Hepatocyte (in vitro differentiated cells): Measurements from ENCODE around the gene GAREM2. TPM values are rescaled to one million over a fixed set of nuclear protein-coding genes. Genes with fewer than 3 reads are reported as not detected.

Experiments used
- DNase-seq: peaks from one replicate; pipeline ENCODE4 v3.0.0-alpha.2; 2016; ENCODE audit warnings: low spot score
- H2AFZ ChIP-seq: fragments of 200-600 bp; sonication (generic); 2 replicates; pipeline ENCODE4 v1.6.0; 2016; ENCODE audit warnings: antibody characterized with exemption, mild to moderate bottlenecking
- H3K27ac ChIP-seq: fragments of 200-600 bp; sonication (generic); 2 replicates; pipeline ENCODE4 v1.5.1; 2016; ENCODE audit warnings: mild to moderate bottlenecking
- H3K27me3 ChIP-seq: fragments of 200-600 bp; sonication (generic); 2 replicates; pipeline ENCODE4 v1.6.1; 2016
- H3K36me3 ChIP-seq: fragments of 200-600 bp; sonication (generic); replicated peaks from 2 replicates; pipeline ENCODE4 v1.5.1; 2016; ENCODE audit warnings: low read depth; ENCODE audit not compliant: insufficient read depth
- H3K4me1 ChIP-seq: fragments of 200-600 bp; sonication (generic); 2 replicates; pipeline ENCODE4 v1.5.1; 2016; ENCODE audit warnings: mild to moderate bottlenecking, moderate library complexity; ENCODE audit not compliant: insufficient read depth
- H3K4me2 ChIP-seq: fragments of 200-600 bp; sonication (generic); 2 replicates; pipeline ENCODE4 v1.6.0; 2016
- H3K4me3 ChIP-seq: fragments of 200-600 bp; sonication (generic); 2 replicates; pipeline ENCODE4 v1.5.1; 2016; ENCODE audit warnings: mild to moderate bottlenecking
- H3K79me2 ChIP-seq: fragments of 200-600 bp; sonication (generic); 2 replicates; pipeline ENCODE4 v1.6.0; 2017; ENCODE audit warnings: mild to moderate bottlenecking
- H3K9me2 ChIP-seq: fragments of 200-600 bp; sonication (generic); replicated peaks from 2 replicates; pipeline ENCODE4 v1.6.0; 2017; ENCODE audit warnings: mild to moderate bottlenecking; ENCODE audit not compliant: insufficient read depth
- H3K9me3 ChIP-seq: fragments of 200-600 bp; sonication (generic); 2 replicates; pipeline ENCODE4 v1.5.1; 2016; ENCODE audit warnings: low read depth, mild to moderate bottlenecking
- H4K20me1 ChIP-seq: fragments of 200-600 bp; sonication (generic); 2 replicates; pipeline ENCODE4 v1.6.0; 2016; ENCODE audit warnings: mild to moderate bottlenecking; ENCODE audit not compliant: insufficient read depth, poor library complexity, severe bottlenecking
- CTCF ChIP-seq: fragments of 200-600 bp; sonication (generic); IDR thresholded peaks from 2 replicates; pipeline ENCODE4 v1.5.1; 2016; ENCODE audit warnings: antibody characterized with exemption, mild to moderate bottlenecking; ENCODE audit not compliant: poor library complexity
- EZH2 ChIP-seq: fragments of 200-600 bp; sonication (generic); IDR thresholded peaks from 2 replicates; pipeline ENCODE4 v1.6.1; 2016; ENCODE audit warnings: antibody characterized with exemption, mild to moderate bottlenecking, borderline replicate concordance
- EZH2phosphoT487 ChIP-seq: fragments of 200-600 bp; sonication (generic); IDR thresholded peaks from one replicate; pipeline ENCODE4 v1.6.1; 2018; ENCODE audit warnings: antibody characterized with exemption, mild to moderate bottlenecking, low read depth, moderate library complexity; ENCODE audit not compliant: unreplicated experiment, severe bottlenecking
- WGBS: methylation state at CpG from one replicate; pipeline ENCODE4 v1.1.6; 2016; ENCODE audit warnings: low lambda C conversion rate; ENCODE audit errors: missing lambda C conversion rate; 5-methylcytosine and 5-hydroxymethylcytosine counted together
- polyA plus RNA-seq: library from polyadenylated mRNA; unstranded; fragments of >200 nt; fragmentation: Nextera tagmentation; extraction: Ambion mirVana; gene quantifications from 2 replicates; pipeline ENCODE4 v1.2.1, GENCODE V29; 2016
- total RNA-seq: library from RNA; depleted of rRNA; stranded (reverse); fragments of >200 nt; gene quantifications from 2 replicates; pipeline ENCODE4 v1.2.3, GENCODE V29; 2014

GAREM2 gene
- total and polyA plus RNA-seq, 2 experiments from 2014 or later = 4.7 to 5.1 TPM

GRCh38 chr2:26184555-26185303, 11.8 kb downstream of the GAREM2 start:
- H3K4me3 ChIP-seq = peak overlapping the region; percentile 26
- peak; percentile 93 for DNase-seq
- no peaks in the 10 kb centered on the region for H4K20me1 ChIP-seq
- no peaks in the 10 kb centered on the region for H3K9me2 ChIP-seq
- no peak overlapping the region for H3K27ac ChIP-seq
- no peaks in the 10 kb centered on the region for H3K79me2 ChIP-seq
- H3K27me3 ChIP-seq = no peaks in the 10 kb centered on the region
- TF ChIP-seq CTCF (peak; percentile 61), EZH2phosphoT487 (no peak), EZH2 (no peak)
- H2AFZ ChIP-seq = peak overlapping the region; percentile 74
- 5% methylated on average over 100 of the region's 114 CpGs for WGBS
- H3K9me3 ChIP-seq = no peaks in the 10 kb centered on the region
- H3K4me2 ChIP-seq = peak overlapping the region; percentile 93
- no peaks in the 10 kb centered on the region for H3K36me3 ChIP-seq
- H3K4me1 ChIP-seq = peaks cover 6% of the 10 kb centered on the region

DNA sequence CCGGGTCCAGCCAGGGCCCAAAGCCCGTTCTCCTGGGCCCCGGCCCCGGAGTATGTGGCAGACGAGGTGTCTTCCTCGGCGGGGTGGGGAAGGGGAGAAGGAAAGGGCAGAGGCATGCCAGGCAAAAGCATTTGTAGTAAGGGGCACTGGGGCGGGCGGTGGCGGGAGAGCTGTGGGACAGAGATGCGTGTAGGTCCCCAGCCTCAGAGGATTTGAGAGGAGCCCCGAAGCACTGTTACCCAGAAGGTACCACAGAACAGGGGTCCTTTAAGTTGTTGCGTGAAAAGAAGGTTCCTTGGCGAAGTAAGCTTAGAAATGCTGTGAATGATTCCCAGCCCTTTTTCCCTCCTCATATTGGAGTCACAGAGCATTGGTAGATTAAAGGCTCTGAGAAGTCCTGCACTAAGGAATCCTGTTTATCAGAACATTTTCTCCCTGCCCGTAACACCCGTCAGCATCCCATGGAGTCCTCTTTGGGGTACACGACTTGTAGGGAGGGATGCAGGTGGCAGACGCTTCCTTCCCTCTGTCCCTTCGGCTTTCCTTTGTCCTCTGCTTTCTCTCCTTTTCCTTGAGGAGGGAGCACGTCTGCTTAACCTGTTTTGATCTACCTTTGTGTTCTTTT, 12.5 kb downstream of the GAREM2 start:
- Histone ChIP-seq H3K27me3 (no peaks in the 10 kb centered on the region), H3K9me2 (no peaks in the 10 kb centered on the region), H3K4me1 (peaks cover 6% of the 10 kb centered on the region), H4K20me1 (no peaks in the 10 kb centered on the region), H3K9me3 (no peaks in the 10 kb centered on the region), H3K36me3 (no peaks in the 10 kb centered on the region), H3K27ac (no peak overlapping the region), H3K4me3 (peak overlapping the region; percentile 26), H3K4me2 (peak overlapping the region; percentile 85), H2AFZ (peak overlapping the region; percentile 74), H3K79me2 (no peaks in the 10 kb centered on the region)
- TF ChIP-seq CTCF (no peak), EZH2phosphoT487 (no peak), EZH2 (no peak)
- DNase-seq = no peak
- WGBS = 54% methylated on average over 20 of the region's 20 CpGs

- Histone ChIP-seq H3K4me1 (peaks cover 6% of the 10 kb centered on the region), H3K27me3 (no peaks in the 10 kb centered on the region), H3K4me3 (no peak overlapping the region), H3K27ac (no peak overlapping the region), H3K36me3 (no peaks in the 10 kb centered on the region), H3K9me2 (no peaks in the 10 kb centered on the region), H3K9me3 (no peaks in the 10 kb centered on the region), H3K79me2 (no peaks in the 10 kb centered on the region), H4K20me1 (no peaks in the 10 kb centered on the region), H2AFZ (no peak overlapping the region), H3K4me2 (no peak overlapping the region)
- TF ChIP-seq EZH2 = no peak
- no peak for DNase-seq
- WGBS = 87% methylated on average over 15 of the region's 16 CpGs
Measured at GRCh38 chr2:26185954-26186770, 13.3 kb downstream of the GAREM2 start.

DNA sequence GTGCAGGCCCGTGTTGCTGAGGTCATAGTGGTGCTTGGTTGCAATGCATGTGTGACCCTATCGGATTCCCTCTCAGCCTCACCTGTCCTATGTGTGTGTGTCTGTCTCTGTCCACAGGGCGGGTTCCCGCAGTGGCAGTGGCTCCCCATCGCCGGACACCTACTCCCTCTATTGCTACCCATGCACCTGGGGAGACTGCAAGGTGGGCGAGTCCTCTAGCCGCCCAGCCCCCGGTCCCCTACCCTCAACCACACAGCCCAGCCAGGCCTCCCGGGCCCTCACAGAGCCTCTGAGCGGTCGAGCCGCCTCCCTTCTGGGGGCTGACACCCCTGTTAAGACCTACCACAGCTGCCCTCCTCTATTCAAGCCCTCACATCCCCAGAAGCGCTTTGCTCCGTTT, 14.2 kb downstream of the GAREM2 start:
- Histone ChIP-seq H3K27ac (no peak overlapping the region), H3K9me2 (no peaks in the 10 kb centered on the region), H2AFZ (no peak overlapping the region), H3K4me3 (no peak overlapping the region), H3K27me3 (no peaks in the 10 kb centered on the region), H3K9me3 (no peaks in the 10 kb centered on the region), H3K36me3 (no peaks in the 10 kb centered on the region), H4K20me1 (no peaks in the 10 kb centered on the region), H3K79me2 (no peaks in the 10 kb centered on the region), H3K4me1 (peaks cover 6% of the 10 kb centered on the region), H3K4me2 (no peak overlapping the region)
- TF ChIP-seq EZH2phosphoT487 (no peak), CTCF (no peak), EZH2 (no peak)
- DNase-seq = no peak
- 91% methylated on average over 15 of the region's 15 CpGs for WGBS
